ENCODE measurements around the gene TMPRSS6. TPM values are rescaled to one million over a fixed set of nuclear protein-coding genes. Genes with fewer than 3 reads are reported as not detected.

Gene TMPRSS6
- total RNA-seq, 1 donor from 2014 or later, result not detected

DNA sequence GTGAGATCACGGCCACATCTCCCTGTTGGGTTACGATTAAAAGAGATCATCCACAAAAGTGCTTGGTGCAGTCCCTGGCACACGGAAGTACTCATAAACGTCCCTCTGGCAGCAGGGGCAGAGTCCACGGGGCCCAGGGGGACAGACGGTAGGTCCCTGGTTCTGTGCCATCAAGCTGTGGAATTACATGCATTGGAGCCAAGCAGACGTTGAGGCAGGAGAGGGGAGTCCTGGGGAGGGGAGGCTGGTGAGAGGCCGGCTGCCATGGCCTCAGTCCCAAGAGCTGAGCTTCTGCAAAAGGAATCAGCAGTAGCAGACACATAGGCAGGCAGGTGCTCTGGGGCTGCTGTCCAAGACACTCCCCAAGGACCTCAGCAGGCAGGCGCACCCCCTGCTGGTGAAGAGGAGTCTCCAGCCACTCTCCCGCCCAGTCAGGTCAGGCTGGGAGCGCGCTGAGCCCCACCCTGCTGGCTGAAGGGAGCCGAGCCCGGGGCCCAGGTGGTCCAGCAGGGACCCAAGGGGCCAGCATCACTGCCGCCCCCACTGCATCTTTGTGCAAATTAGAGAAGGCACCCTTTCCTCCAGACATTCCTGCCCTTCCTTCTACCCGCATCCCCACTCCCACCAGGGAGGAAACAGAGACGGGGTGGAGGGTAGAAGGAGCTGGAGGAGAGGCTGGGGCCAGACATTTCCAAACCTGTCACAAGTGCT lies 65.5 kb downstream of the TMPRSS6 start:
- H3K27ac ChIP-seq, result no peak overlapping the region
- no peaks in the 10 kb centered on the region for H3K9me3 ChIP-seq
- TF ChIP-seq CTCF (IDR thresholded peaks at IDR 0.05) (peak in 1 of 3 experiments; percentile 5), POLR2AphosphoS5 (IDR thresholded peaks at IDR 0.05; ENCODE audit: insufficient read depth in 1 of 2, low read depth in 1 of 2) (no peak)
- intact Hi-C loops (cut with DNase I), result no loop called here
- no peak overlapping the region for H3K4me3 ChIP-seq
- H3K4me1 ChIP-seq, result peaks cover 10% of the 10 kb centered on the region
- no peak for DNase-seq (ENCODE audit: extremely low spot score in 2 of 2)
- no peaks in the 10 kb centered on the region for H3K27me3 ChIP-seq
- no peaks in the 10 kb centered on the region for H3K36me3 ChIP-seq

- H3K4me1 ChIP-seq, result peaks cover 10% of the 10 kb centered on the region
- TF ChIP-seq POLR2AphosphoS5 (IDR thresholded peaks at IDR 0.05; ENCODE audit: insufficient read depth in 1 of 2, low read depth in 1 of 2) (no peak), CTCF (IDR thresholded peaks at IDR 0.05) (no peak), POLR2A (IDR thresholded peaks at IDR 0.05) (no peak)
- no peaks in the 10 kb centered on the region for H3K9me3 ChIP-seq
- no peaks in the 10 kb centered on the region for H3K36me3 ChIP-seq
- no peak overlapping the region for H3K4me3 ChIP-seq
- no peak overlapping the region for H3K27ac ChIP-seq
- intact Hi-C loops (cut with DNase I), result no loop called here
- no peaks in the 10 kb centered on the region for H3K27me3 ChIP-seq
- DNase-seq (ENCODE audit: extremely low spot score in 2 of 2), result no peak
Measured at GRCh38 chr22:37043209-37043827, 66.2 kb downstream of the TMPRSS6 start.

- Histone ChIP-seq H3K4me3 (no peak overlapping the region), H3K27me3 (no peaks in the 10 kb centered on the region), H3K4me1 (peaks cover 10% of the 10 kb centered on the region), H3K9me3 (no peaks in the 10 kb centered on the region), H3K36me3 (no peaks in the 10 kb centered on the region), H3K27ac (no peak overlapping the region)
- no peak for TF ChIP-seq POLR2AphosphoS5 (IDR thresholded peaks at IDR 0.05; ENCODE audit: insufficient read depth in 1 of 2, low read depth in 1 of 2)
- TF ChIP-seq POLR2A (IDR thresholded peaks at IDR 0.05), result no peak
- no peak for TF ChIP-seq CTCF (IDR thresholded peaks at IDR 0.05)
- DNase-seq (ENCODE audit: extremely low spot score in 2 of 2), result no peak
- intact Hi-C loops (cut with DNase I), result no loop called here
Measured at GRCh38 chr22:37039466-37039865, 70.0 kb downstream of the TMPRSS6 start.

DNA sequence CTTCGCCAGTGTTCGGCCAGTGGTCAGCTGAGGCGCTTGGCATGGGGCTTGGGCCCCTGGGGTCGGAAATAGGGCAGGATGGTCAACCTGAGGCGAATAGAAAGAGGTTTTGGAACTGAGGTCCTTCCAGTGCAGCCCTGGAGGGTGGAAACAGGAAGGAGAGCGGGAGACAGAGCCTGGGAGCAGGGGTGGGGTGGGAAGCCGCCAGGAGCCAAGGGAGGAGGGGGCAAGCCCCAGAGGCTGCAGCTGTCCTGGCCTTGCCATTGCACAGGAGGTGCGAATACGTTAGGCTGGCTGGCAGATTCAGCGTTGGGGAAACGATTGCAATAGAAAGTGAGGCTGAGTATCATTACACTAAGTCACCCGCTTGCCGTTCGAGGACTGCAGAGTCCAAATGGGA lies 71.8 kb downstream of the TMPRSS6 start:
- no peaks in the 10 kb centered on the region for H3K27me3 ChIP-seq
- no peak for DNase-seq (ENCODE audit: extremely low spot score in 2 of 2)
- H3K4me1 ChIP-seq, result peaks cover 18% of the 10 kb centered on the region
- H3K27ac ChIP-seq, result no peak overlapping the region
- no peaks in the 10 kb centered on the region for H3K36me3 ChIP-seq
- TF ChIP-seq POLR2A (IDR thresholded peaks at IDR 0.05), result no peak
- no peak for TF ChIP-seq CTCF (IDR thresholded peaks at IDR 0.05)
- TF ChIP-seq POLR2AphosphoS5 (IDR thresholded peaks at IDR 0.05; ENCODE audit: insufficient read depth in 1 of 2, low read depth in 1 of 2), result no peak
- H3K9me3 ChIP-seq, result no peaks in the 10 kb centered on the region
- intact Hi-C loops (cut with DNase I), result no loop called here
- H3K4me3 ChIP-seq, result no peak overlapping the region
